Glutamatergic neuron (in vitro differentiated cells): ENCODE data around the gene XYLT1. TPM values are rescaled to one million over a fixed set of nuclear protein-coding genes. Genes with fewer than 3 reads are reported as not detected.

Source experiments
- DNase-seq: peaks from one replicate; pipeline ENCODE4 v3.0.0; 2022
- H3K27ac Mint-ChIP-seq: one replicate; pipeline ENCODE4 v1.8.0; 2020; ENCODE audit warnings: mild to moderate bottlenecking, mixed read lengths, inconsistent platforms; ENCODE audit not compliant: unreplicated experiment
- H3K27me3 Mint-ChIP-seq: one replicate; pipeline ENCODE4 v1.8.0; 2020; ENCODE audit warnings: mild to moderate bottlenecking, moderate library complexity, mixed read lengths, inconsistent platforms; ENCODE audit not compliant: unreplicated experiment
- H3K36me3 Mint-ChIP-seq: one replicate; pipeline ENCODE4 v1.8.0; 2020; ENCODE audit warnings: mild to moderate bottlenecking, mixed read lengths, inconsistent platforms; ENCODE audit not compliant: unreplicated experiment
- H3K4me1 Mint-ChIP-seq: one replicate; pipeline ENCODE4 v1.8.0; 2020; ENCODE audit warnings: mild to moderate bottlenecking, low read depth, mixed read lengths, inconsistent platforms; ENCODE audit not compliant: unreplicated experiment
- H3K4me3 Mint-ChIP-seq: one replicate; pipeline ENCODE4 v1.8.0; 2020; ENCODE audit warnings: mild to moderate bottlenecking, mixed read lengths, inconsistent platforms; ENCODE audit not compliant: unreplicated experiment
- H3K9me3 Mint-ChIP-seq: one replicate; pipeline ENCODE4 v1.8.0; 2020; ENCODE audit warnings: mild to moderate bottlenecking, moderate library complexity, mixed read lengths, inconsistent platforms; ENCODE audit not compliant: unreplicated experiment
- CTCF ChIP-seq: fragments of 200-600 bp; sonication (generic); IDR thresholded peaks from one replicate; pipeline ENCODE4 v1.5.0; 2021; ENCODE audit not compliant: partially characterized antibody, unreplicated experiment
- total RNA-seq: library from RNA; stranded (reverse); fragmentation: NEBNext Ultra II Directional; extraction: Animal tissue kit (Norgen Biotek cat#: 25700); gene quantifications from one replicate; pipeline ENCODE4 v1.2.1, GENCODE V29; 2021; ENCODE audit not compliant: unreplicated experiment

XYLT1 gene
- total RNA-seq, 1 donor from 2014 or later, result 18.4 TPM

GRCh38 chr16:17251496-17251895 lies 219.3 kb downstream of the XYLT1 start:
- no peak for DNase-seq
- peaks cover 2% of the 10 kb centered on the region for H3K9me3 Mint-ChIP-seq
- no peak overlapping the region for H3K27ac Mint-ChIP-seq

GRCh38 chr16:17246974-17247732 lies 223.6 kb downstream of the XYLT1 start:
- no peak for DNase-seq
- H3K4me1 Mint-ChIP-seq, result peaks cover 1% of the 10 kb centered on the region
- peaks cover 2% of the 10 kb centered on the region for H3K9me3 Mint-ChIP-seq
- H3K36me3 Mint-ChIP-seq, result no peaks in the 10 kb centered on the region
- no peak overlapping the region for H3K4me3 Mint-ChIP-seq
- no peaks in the 10 kb centered on the region for H3K27me3 Mint-ChIP-seq
- no peak overlapping the region for H3K27ac Mint-ChIP-seq
- TF ChIP-seq CTCF, result no peak

More at GRCh38 chr16:17251496-17251895, 219.3 kb downstream of the XYLT1 start:
- H3K27me3 Mint-ChIP-seq, result no peaks in the 10 kb centered on the region
- no peak for TF ChIP-seq CTCF
- no peaks in the 10 kb centered on the region for H3K36me3 Mint-ChIP-seq
- H3K4me1 Mint-ChIP-seq, result peaks cover 3% of the 10 kb centered on the region
- no peak overlapping the region for H3K4me3 Mint-ChIP-seq

GRCh38 chr16:17246268-17246885 lies 224.4 kb downstream of the XYLT1 start:
- peaks cover 7% of the 10 kb centered on the region for H3K36me3 Mint-ChIP-seq
- peaks cover 2% of the 10 kb centered on the region for H3K9me3 Mint-ChIP-seq
- no peak overlapping the region for H3K27ac Mint-ChIP-seq
- H3K27me3 Mint-ChIP-seq, result no peaks in the 10 kb centered on the region
- H3K4me3 Mint-ChIP-seq, result no peak overlapping the region
- no peak for DNase-seq
- H3K4me1 Mint-ChIP-seq, result peaks cover 1% of the 10 kb centered on the region
- TF ChIP-seq CTCF, result no peak

GRCh38 chr16:17245776-17246175 lies 225.0 kb downstream of the XYLT1 start:
- no peaks in the 10 kb centered on the region for H3K27me3 Mint-ChIP-seq
- no peak overlapping the region for H3K27ac Mint-ChIP-seq
- DNase-seq, result no peak
- no peak overlapping the region for H3K4me3 Mint-ChIP-seq
- TF ChIP-seq CTCF, result no peak
- H3K4me1 Mint-ChIP-seq, result peaks cover 1% of the 10 kb centered on the region
- peaks cover 9% of the 10 kb centered on the region for H3K36me3 Mint-ChIP-seq
- H3K9me3 Mint-ChIP-seq, result no peaks in the 10 kb centered on the region
